CD4-positive, alpha-beta T cell (primary cell): ENCODE data around the gene NARF. TPM values are rescaled to one million over a fixed set of nuclear protein-coding genes. Genes with fewer than 3 reads are reported as not detected.
"Not testable (repeated sequence)": the region's sequence is repeated elsewhere in the genome, so short reads cannot be mapped to it uniquely, and the experiment has no call there.

ENCODE experiments used
- ATAC-seq: fragments of 200-7000 bp; cut with Tn5 transposase; one replicate; pipeline ENCODE4 v1.10.0; 2022; ENCODE audit warnings: mild to moderate bottlenecking; ENCODE audit not compliant: poor library complexity
- CTCF ChIA-PET: fragments of 350-600 bp; sonication (Branson Sonifier 250); formaldehyde crosslinking; loops from one replicate; lab custom pipeline; 2021; ENCODE audit warnings: antibody characterized with exemption, inconsistent platforms; lab: Charles Lee
- POLR2A ChIA-PET: fragments of 350-600 bp; sonication (Branson Sonifier 250); formaldehyde crosslinking; loops from one replicate; lab custom pipeline; 2021; ENCODE audit warnings: antibody characterized with exemption, inconsistent platforms; lab: Charles Lee
- DNase-seq, 14 experiments: peaks; one replicate each; pipeline ENCODE4 v3.0.0-alpha.2; 2013 to 2020; ENCODE audit warnings: mixed read lengths in 2 of 14
- H3K27ac ChIP-seq, 2 donors: one replicate each; pipeline versions ENCODE4 v1.5.1 to v1.7.0; 2013; ENCODE audit warnings: low read length in 2 of 2, low read depth in 1 of 2, mild to moderate bottlenecking in 1 of 2
- H3K27me3 ChIP-seq, 2 experiments: 1 replicate in 1 of 2; 2 replicates in 1 of 2; pipeline versions ENCODE4 v1.6.1 to v1.7.0; 2013; ENCODE audit warnings: low read length in 2 of 2, control low read depth in 1 of 2, mild to moderate bottlenecking in 1 of 2, moderate library complexity in 1 of 2; ENCODE audit not compliant: insufficient read depth in 2 of 2, control insufficient read depth in 1 of 2
- H3K36me3 ChIP-seq: one replicate; pipeline ENCODE4 v1.6.1; 2013; ENCODE audit warnings: low read length, control low read depth; ENCODE audit not compliant: insufficient read depth
- H3K4me1 ChIP-seq: one replicate; pipeline ENCODE4 v1.6.1; 2013; ENCODE audit warnings: low read length, control low read depth; ENCODE audit not compliant: insufficient read depth
- H3K4me3 ChIP-seq: one replicate; pipeline ENCODE4 v1.5.1; 2013; ENCODE audit warnings: mild to moderate bottlenecking, low read length, moderate library complexity
- H3K9me3 ChIP-seq, 2 experiments: 1 replicate in 1 of 2; 2 replicates in 1 of 2; pipeline versions ENCODE4 v1.6.1 to v1.7.0; 2013; ENCODE audit warnings: low read length in 2 of 2, mild to moderate bottlenecking in 2 of 2, control low read depth in 1 of 2, moderate library complexity in 1 of 2; ENCODE audit not compliant: control insufficient read depth in 1 of 2, insufficient read depth in 1 of 2
- H3K27ac Mint-ChIP-seq: one replicate; pipeline ENCODE4 v1.8.0; 2020; ENCODE audit warnings: mixed read lengths
- H3K27me3 Mint-ChIP-seq: one replicate; pipeline ENCODE4 v1.8.0; 2021; ENCODE audit warnings: mixed read lengths
- H3K36me3 Mint-ChIP-seq: one replicate; pipeline ENCODE4 v1.8.0; 2021; ENCODE audit warnings: low read depth, mixed read lengths
- H3K4me1 Mint-ChIP-seq: one replicate; pipeline ENCODE4 v1.8.0; 2021; ENCODE audit warnings: low read depth, mixed read lengths
- H3K4me3 Mint-ChIP-seq: one replicate; pipeline ENCODE4 v1.8.0; 2020; ENCODE audit warnings: mild to moderate bottlenecking, mixed read lengths
- H3K9me3 Mint-ChIP-seq: one replicate; pipeline ENCODE4 v1.8.0; 2020; ENCODE audit warnings: mixed read lengths
- intact Hi-C, 2 experiments: fragments of 100-400 bp; cut with DNase I in 1 of 2; cut with micrococcal nuclease in 1 of 2; formaldehyde crosslinking; loops; one replicate each; pipeline versions ENCODE4 v1.15.1 to v1.9.0; 2023 to 2025; cut with DNase I, micrococcal nuclease
- total RNA-seq, 174 experiments: library from RNA in 2 of 174; stranded (reverse) in 2 of 174; gene quantifications; one replicate each; pipeline ENCODE4 v1.2.3 and lab custom pipeline; 2021 to 2026
- TF ChIP-seq, protein P1 (sequence below): fragments of 200-600 bp; IDR thresholded peaks from one replicate; pipeline ENCODE4 v1.8.0; 2022; ENCODE audit warnings: antibody characterized with exemption, mild to moderate bottlenecking

NARF gene
- total RNA-seq, 2 experiments from 2014 or later: 57.1 to 62.0 TPM

DNA sequence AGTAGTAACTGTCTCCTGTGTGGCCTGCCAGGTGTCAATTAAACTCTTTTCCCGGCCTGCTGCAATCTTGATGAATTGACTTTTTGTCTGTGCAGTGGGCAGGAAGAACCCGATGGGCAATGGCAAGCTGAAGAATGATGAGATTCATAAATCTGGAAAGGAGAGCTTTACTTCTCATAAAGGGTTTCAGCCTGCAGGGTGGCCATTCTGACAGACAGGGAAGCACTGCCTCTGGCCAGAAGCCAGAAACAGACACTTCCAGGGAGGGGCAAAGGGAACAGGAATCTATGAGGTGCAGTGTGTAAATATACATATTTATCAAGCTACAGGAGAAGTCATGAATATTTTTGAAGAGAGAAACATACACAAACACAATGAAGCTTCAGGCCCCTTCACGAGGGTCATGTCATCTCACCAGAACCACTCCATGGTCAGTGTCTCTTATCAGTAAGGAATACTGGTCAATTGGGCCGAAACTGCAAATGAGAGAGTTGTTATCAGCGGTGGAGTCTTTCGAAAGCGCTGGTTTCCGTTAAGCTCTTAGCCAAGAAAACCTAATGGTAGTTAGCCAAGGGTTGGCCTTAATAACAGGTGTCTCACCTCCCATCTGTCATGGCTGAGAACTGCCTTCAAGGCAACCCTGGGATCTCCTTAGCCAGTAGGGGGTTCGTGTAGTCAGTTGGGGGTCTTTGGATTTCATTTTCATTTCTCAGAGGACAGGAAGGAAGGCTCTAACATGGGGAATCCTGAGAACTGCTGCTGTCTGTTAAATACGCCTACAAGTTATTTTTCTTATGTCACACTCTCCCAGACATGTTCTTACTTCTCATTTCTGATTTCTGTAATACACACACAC lies 1.2 kb upstream of the NARF start:
- DNase-seq (peak in 1 of 14 experiments; percentile 33), ATAC-seq (no peak)
- H3K9me3 Mint-ChIP-seq: no peaks in the 10 kb centered on the region
- intact Hi-C loops: loop anchor here in 1 of 2 experiments (5.0 kb wide), 1 partner anchor 585 kb away; the partner anchor contains the start of gene ARHGDIA
- H3K9me3 ChIP-seq: no peaks in the 10 kb centered on the region
- peak overlapping the region; percentile 95 to 99 for H3K27ac ChIP-seq
- POLR2A ChIA-PET: interaction anchor here (0.9 to 2.1 kb wide), 8 partner anchors 8 to 163 kb away, joined by 3 to 37 read pairs (median 5); partner anchors contain the start of gene FOXK2
- H3K27me3 Mint-ChIP-seq: no peaks in the 10 kb centered on the region
- peak overlapping the region; percentile 85 for H3K4me3 Mint-ChIP-seq
- no peaks in the 10 kb centered on the region for H3K27me3 ChIP-seq
- H3K36me3 Mint-ChIP-seq: peaks cover 34% of the 10 kb centered on the region
- peak overlapping the region; percentile 89 for H3K4me3 ChIP-seq
- TF ChIP-seq, protein P1, sequence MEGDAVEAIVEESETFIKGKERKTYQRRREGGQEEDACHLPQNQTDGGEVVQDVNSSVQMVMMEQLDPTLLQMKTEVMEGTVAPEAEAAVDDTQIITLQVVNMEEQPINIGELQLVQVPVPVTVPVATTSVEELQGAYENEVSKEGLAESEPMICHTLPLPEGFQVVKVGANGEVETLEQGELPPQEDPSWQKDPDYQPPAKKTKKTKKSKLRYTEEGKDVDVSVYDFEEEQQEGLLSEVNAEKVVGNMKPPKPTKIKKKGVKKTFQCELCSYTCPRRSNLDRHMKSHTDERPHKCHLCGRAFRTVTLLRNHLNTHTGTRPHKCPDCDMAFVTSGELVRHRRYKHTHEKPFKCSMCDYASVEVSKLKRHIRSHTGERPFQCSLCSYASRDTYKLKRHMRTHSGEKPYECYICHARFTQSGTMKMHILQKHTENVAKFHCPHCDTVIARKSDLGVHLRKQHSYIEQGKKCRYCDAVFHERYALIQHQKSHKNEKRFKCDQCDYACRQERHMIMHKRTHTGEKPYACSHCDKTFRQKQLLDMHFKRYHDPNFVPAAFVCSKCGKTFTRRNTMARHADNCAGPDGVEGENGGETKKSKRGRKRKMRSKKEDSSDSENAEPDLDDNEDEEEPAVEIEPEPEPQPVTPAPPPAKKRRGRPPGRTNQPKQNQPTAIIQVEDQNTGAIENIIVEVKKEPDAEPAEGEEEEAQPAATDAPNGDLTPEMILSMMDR: no peak
- CTCF ChIA-PET: no interaction called here
- peaks cover 34% of the 10 kb centered on the region for H3K4me1 ChIP-seq
- peaks cover 36% of the 10 kb centered on the region for H3K4me1 Mint-ChIP-seq
- peaks cover 24% of the 10 kb centered on the region for H3K36me3 ChIP-seq
- H3K27ac Mint-ChIP-seq: peak overlapping the region; percentile 99

DNA sequence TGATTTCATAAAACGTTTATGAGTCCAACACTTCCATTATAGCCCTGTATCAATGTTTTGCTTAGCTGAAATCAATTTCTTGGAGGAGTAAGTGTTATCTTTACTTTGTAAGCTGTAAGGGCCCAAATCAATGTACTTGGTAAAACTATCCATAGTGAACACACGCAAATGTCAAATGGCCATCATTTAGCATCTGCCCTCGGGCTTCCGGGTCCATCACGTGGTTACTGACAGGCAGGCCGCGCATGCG lies 687 bp upstream of the NARF start:
- ATAC-seq: no peak
- intact Hi-C loops: loop anchor here (1.0 to 5.0 kb wide), 5 partner anchors 8 to 586 kb away; partner anchors contain the start of genes CYBC1 (in 2 of the 2), ARHGDIA (in 1 of the 2), FOXK2 (in 1 of the 2) and HEXD (in 1 of the 2)
- TF ChIP-seq, protein P1: no peak
- Mint-ChIP-seq H3K36me3 (peaks cover 40% of the 10 kb centered on the region), H3K4me1 (peaks cover 39% of the 10 kb centered on the region), H3K9me3 (no peaks in the 10 kb centered on the region), H3K4me3 (peak overlapping the region; percentile 85), H3K27ac (peak overlapping the region; percentile 99), H3K27me3 (no peaks in the 10 kb centered on the region)
- Histone ChIP-seq H3K4me3 (peak overlapping the region; percentile 89), H3K9me3 (no peaks in the 10 kb centered on the region), H3K36me3 (peaks cover 29% of the 10 kb centered on the region), H3K4me1 (peaks cover 39% of the 10 kb centered on the region), H3K27me3 (no peaks in the 10 kb centered on the region), H3K27ac (peak overlapping the region; percentile 95 to 99)
- DNase-seq: peak in 2 of 14 experiments; percentile 94 to 97
- POLR2A ChIA-PET: interaction anchor here (0.9 to 2.1 kb wide), 8 partner anchors 9 to 164 kb away, joined by 3 to 37 read pairs (median 5); partner anchors contain the start of gene FOXK2
- CTCF ChIA-PET: no interaction called here

DNA sequence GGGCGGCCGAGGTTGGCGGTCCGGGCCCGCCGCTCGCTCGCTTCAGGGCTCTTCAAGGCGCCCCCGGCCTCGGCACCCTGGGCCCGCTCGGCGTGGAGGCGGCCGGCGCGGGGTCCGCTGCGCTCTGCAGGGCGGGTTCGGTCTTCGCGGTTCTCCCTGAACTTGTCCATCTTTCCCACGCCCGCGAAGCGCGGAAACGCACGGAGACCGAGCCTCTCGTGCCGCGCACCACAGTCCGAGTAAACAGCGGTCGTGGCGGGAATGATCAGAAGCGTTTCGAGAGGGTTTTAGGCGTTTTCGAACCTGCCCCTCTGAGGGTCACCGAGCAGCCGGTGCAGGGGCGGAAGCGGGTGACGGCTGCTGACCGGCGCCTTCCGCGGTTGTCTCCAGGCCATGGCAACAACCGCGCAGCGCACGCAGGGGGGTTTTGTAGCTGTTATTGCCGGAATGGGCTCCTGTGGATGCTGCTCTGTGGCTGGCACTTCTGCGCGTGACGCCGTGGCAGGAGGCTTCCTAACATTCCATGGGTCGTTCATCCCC lies 414 bp downstream of the NARF start:
- Histone ChIP-seq H3K27ac (peak overlapping the region; percentile 34 to 99), H3K4me1 (peaks cover 39% of the 10 kb centered on the region), H3K4me3 (peak overlapping the region; percentile 89), H3K36me3 (peaks cover 39% of the 10 kb centered on the region), H3K27me3 (no peaks in the 10 kb centered on the region), H3K9me3 (no peaks in the 10 kb centered on the region)
- CTCF ChIA-PET: no interaction called here
- H3K4me1 Mint-ChIP-seq: peaks cover 39% of the 10 kb centered on the region
- intact Hi-C loops: loop anchor here (1.0 to 5.0 kb wide), 5 partner anchors 9 to 587 kb away; partner anchors contain the start of genes CYBC1 (in 2 of the 2), ARHGDIA (in 1 of the 2), FOXK2 (in 1 of the 2) and HEXD (in 1 of the 2)
- peak overlapping the region; percentile 99 for H3K27ac Mint-ChIP-seq
- DNase-seq: peak in 7 of 14 experiments; percentile 6 to 60 (median 33)
- H3K4me3 Mint-ChIP-seq: peak overlapping the region; percentile 91
- TF ChIP-seq, protein P1: no peak
- no peaks in the 10 kb centered on the region for H3K9me3 Mint-ChIP-seq
- no peaks in the 10 kb centered on the region for H3K27me3 Mint-ChIP-seq
- peaks cover 51% of the 10 kb centered on the region for H3K36me3 Mint-ChIP-seq
- POLR2A ChIA-PET: interaction anchor here (0.7 to 2.1 kb wide), 6 partner anchors 9 to 61 kb away, joined by 3 to 37 read pairs (median 8); partner anchors contain the start of gene FOXK2
- no peak for ATAC-seq

DNA sequence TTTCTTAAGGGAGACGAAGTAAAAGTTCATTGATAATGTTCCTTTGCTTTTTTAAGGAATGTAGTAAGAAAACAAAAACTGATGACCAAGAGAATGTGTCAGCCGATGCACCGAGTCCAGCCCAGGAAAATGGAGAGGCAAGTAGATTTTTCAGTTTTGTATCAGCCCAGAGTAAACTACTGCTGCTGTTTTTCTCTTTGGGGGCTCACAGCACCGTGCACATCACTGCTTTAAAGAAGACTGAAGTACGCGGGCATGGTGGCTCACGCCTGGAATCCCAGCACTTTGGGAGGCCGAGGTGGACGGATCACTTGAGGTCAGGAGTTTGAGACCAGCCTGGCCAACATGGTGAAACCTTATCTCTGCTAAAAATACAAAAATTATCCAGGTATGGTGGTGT lies 1.4 kb downstream of the NARF start:
- intact Hi-C loops: loop anchor here in 1 of 2 experiments (2.0 to 5.0 kb wide), 2 partner anchors 37 to 588 kb away; partner anchors contain the start of gene ARHGDIA
- Mint-ChIP-seq H3K4me1 (peaks cover 43% of the 10 kb centered on the region), H3K36me3 (peaks cover 60% of the 10 kb centered on the region), H3K4me3 (peak overlapping the region; percentile 91)
- ATAC-seq, H3K27ac Mint-ChIP-seq, H3K9me3 Mint-ChIP-seq, DNase-seq, H3K27ac ChIP-seq, H3K4me3 ChIP-seq, H3K9me3 ChIP-seq, H3K27me3 ChIP-seq, H3K27me3 Mint-ChIP-seq, CTCF ChIA-PET: not testable (repeated sequence)
- Histone ChIP-seq H3K4me1 (peaks cover 39% of the 10 kb centered on the region), H3K36me3 (peaks cover 49% of the 10 kb centered on the region)
- POLR2A ChIA-PET: interaction anchor here (1.0 kb wide), 1 partner anchor 59 kb away, joined by 5 read pairs; the partner anchor contains the start of gene FOXK2
